CD4-positive, alpha-beta T cell treated with Interleukin-15 for 4 hours (primary cell): ENCODE measurements around the gene TLDC2.
A peak's percentile ranks its signal among the peaks of the same experiment; 100 is the strongest.
"Not testable (repeated sequence)": the region's sequence is repeated elsewhere in the genome, so short reads cannot be mapped to it uniquely, and the experiment has no call there.

Source experiments
- DNase-seq: peaks from one replicate; pipeline ENCODE4 v3.0.0-alpha.2; 2020; ENCODE audit warnings: low spot score

Gene TLDC2

GRCh38 chr20:36908603-36909002 lies 32.7 kb downstream of the TLDC2 start:
- DNase-seq: no peak

- DNase-seq: no peak
Measured at GRCh38 chr20:36916199-36916598, 40.3 kb downstream of the TLDC2 start.

GRCh38 chr20:36917240-36917639 lies 41.3 kb downstream of the TLDC2 start:
- DNase-seq: no peak

- DNase-seq: no peak
Measured at GRCh38 chr20:36917943-36918342, 42.0 kb downstream of the TLDC2 start.

- DNase-seq: peak; percentile 74
Measured at GRCh38 chr20:36919715-36920333, 43.9 kb downstream of the TLDC2 start.

- DNase-seq: no peak
Measured at GRCh38 chr20:36920334-36920730, 44.4 kb downstream of the TLDC2 start.

- no peak for DNase-seq
Measured at GRCh38 chr20:36924167-36925045, 48.5 kb downstream of the TLDC2 start.

GRCh38 chr20:36925234-36925633 lies 49.3 kb downstream of the TLDC2 start:
- DNase-seq: no peak

GRCh38 chr20:36926653-36927200 lies 50.8 kb downstream of the TLDC2 start:
- no peak for DNase-seq

- no peak for DNase-seq
Measured at GRCh38 chr20:36927704-36928103, 51.8 kb downstream of the TLDC2 start.

GRCh38 chr20:36929290-36929689 lies 53.4 kb downstream of the TLDC2 start:
- DNase-seq: no peak

GRCh38 chr20:36929691-36930090 lies 53.8 kb downstream of the TLDC2 start:
- DNase-seq: no peak

GRCh38 chr20:36932067-36932466 lies 56.1 kb downstream of the TLDC2 start:
- DNase-seq: not testable (repeated sequence)

GRCh38 chr20:36932476-36933426 lies 56.8 kb downstream of the TLDC2 start:
- no peak for DNase-seq

GRCh38 chr20:36933571-36933970 lies 57.6 kb downstream of the TLDC2 start:
- not testable (repeated sequence) for DNase-seq

GRCh38 chr20:36936341-36936740 lies 60.4 kb downstream of the TLDC2 start:
- DNase-seq: no peak

- DNase-seq: not testable (repeated sequence)
Measured at GRCh38 chr20:36936761-36937401, 60.9 kb downstream of the TLDC2 start.

- no peak for DNase-seq
Measured at GRCh38 chr20:36937402-36937770, 61.4 kb downstream of the TLDC2 start.

GRCh38 chr20:36941401-36941835 lies 65.5 kb downstream of the TLDC2 start:
- DNase-seq: peak; percentile 44
